SK-N-SH (cell line): ENCODE data around the gene ZCCHC2. TPM values are rescaled to one million over a fixed set of nuclear protein-coding genes. Genes with fewer than 3 reads are reported as not detected.

ENCODE experiments used
- CTCF ChIA-PET: fragments of 300-600, 350-600 bp; formaldehyde crosslinking; extraction: SDS; loops from one replicate; lab custom pipeline; 2021; lab: Yijun Ruan, JAX
- POLR2A ChIA-PET: fragments of 350-600 bp; sonication (Branson Sonifier 250); formaldehyde crosslinking; extraction: SDS; loops from one replicate; lab custom pipeline; 2020; ENCODE audit warnings: antibody characterized with exemption, inconsistent platforms; lab: Yijun Ruan, JAX
- DNase-seq: peaks from one replicate; pipeline ENCODE4 v3.0.0; 2012
- H2AFZ ChIP-seq: fragments of 200-600 bp; sonication (generic); 2 replicates; pipeline ENCODE4 v1.8.1; 2016; ENCODE audit warnings: antibody characterized with exemption, mild to moderate bottlenecking, low read depth
- H3F3A ChIP-seq: fragments of 200-600 bp; sonication (generic); replicated peaks from 2 replicates; pipeline ENCODE3; 2016; ENCODE audit warnings: antibody characterized with exemption, mild to moderate bottlenecking; ENCODE audit not compliant: insufficient read depth
- H3K27ac ChIP-seq, 2 experiments: fragments of 200-500 bp in 1 of 2; fragments of 200-600 bp in 1 of 2; sonication (Bioruptor generic) in 1 of 2; sonication (generic), shearing (Covaris generic) in 1 of 2; 2 replicates each; pipeline versions ENCODE4 v1.5.1 to v1.6.1; 2014 to 2016; ENCODE audit warnings: low read depth in 2 of 2, inconsistent platforms in 1 of 2, low read length in 1 of 2, mild to moderate bottlenecking in 1 of 2, mixed read lengths in 1 of 2
- H3K27me3 ChIP-seq: fragments of 200-600 bp; sonication (generic), shearing (Covaris generic); 2 replicates; pipeline ENCODE4 v1.6.1; 2016; ENCODE audit warnings: mixed run types; ENCODE audit not compliant: insufficient read depth
- H3K36me3 ChIP-seq, 2 experiments: fragments of 200-500 bp in 1 of 2; fragments of 200-600 bp in 1 of 2; sonication (Bioruptor generic) in 1 of 2; sonication (generic) in 1 of 2; replicated peaks in 1 of 2; 2 replicates each; pipeline versions ENCODE3 to v1.5.1; 2014 to 2016; ENCODE audit warnings: low read length in 1 of 2, mild to moderate bottlenecking in 1 of 2; ENCODE audit not compliant: insufficient read depth in 2 of 2, control insufficient read depth in 1 of 2
- H3K4me1 ChIP-seq, 2 experiments: fragments of 200-500 bp in 1 of 2; fragments of 200-600 bp in 1 of 2; sonication (Bioruptor generic) in 1 of 2; sonication (generic), shearing (Covaris generic) in 1 of 2; 2 replicates each; pipeline versions ENCODE4 v1.5.1 to v1.6.1; 2014 to 2016; ENCODE audit warnings: low read depth in 1 of 2, low read length in 1 of 2, mixed run types in 1 of 2; ENCODE audit not compliant: insufficient read depth in 2 of 2, control insufficient read depth in 1 of 2
- H3K4me2 ChIP-seq: fragments of 200-600 bp; sonication (generic), shearing (Covaris generic); 2 replicates; pipeline ENCODE4 v1.6.1; 2017; ENCODE audit warnings: mixed run types
- H3K4me3 ChIP-seq, 2 experiments: fragments of 200-500 bp in 1 of 2; fragments of 200-600 bp in 1 of 2; sonication (Bioruptor generic) in 1 of 2; sonication (generic), shearing (Covaris generic) in 1 of 2; 2 replicates each; pipeline versions ENCODE4 v1.5.1 to v1.8.1; 2014 to 2016; ENCODE audit warnings: low read depth in 2 of 2, inconsistent platforms in 1 of 2, low read length in 1 of 2, mild to moderate bottlenecking in 1 of 2, mixed read lengths in 1 of 2, moderate library complexity in 1 of 2
- H3K79me2 ChIP-seq: fragments of 200-600 bp; sonication (generic); 2 replicates; pipeline ENCODE4 v1.8.1; 2017; ENCODE audit warnings: mild to moderate bottlenecking; ENCODE audit not compliant: insufficient read depth
- H3K9ac ChIP-seq: fragments of 200-600 bp; sonication (generic); 2 replicates; pipeline ENCODE4 v1.6.1; 2017; ENCODE audit warnings: mixed run types
- H3K9me2 ChIP-seq: fragments of 200-600 bp; sonication (generic); 2 replicates; pipeline ENCODE4 v1.6.1; 2017; ENCODE audit warnings: mixed run types
- H3K9me3 ChIP-seq: fragments of 200-600 bp; sonication (generic); 2 replicates; pipeline ENCODE4 v1.6.1; 2017; ENCODE audit warnings: mixed run types, mild to moderate bottlenecking, moderate library complexity
- H4K20me1 ChIP-seq: fragments of 200-600 bp; sonication (generic); 2 replicates; pipeline ENCODE4 v1.6.1; 2017; ENCODE audit warnings: mild to moderate bottlenecking, mixed run types; ENCODE audit not compliant: insufficient read depth
- ELF1 ChIP-seq: IDR thresholded peaks from 2 replicates; pipeline ENCODE4 v1.4.0; 2012
- EP300 ChIP-seq, 2 experiments: IDR thresholded peaks; 2 replicates each; pipeline versions ENCODE4 v1.4.0 to v1.6.1; 2012; ENCODE audit warnings: borderline replicate concordance in 1 of 2, low read depth in 1 of 2, low read length in 1 of 2
- EZH2phosphoT487 ChIP-seq: fragments of 200-600 bp; sonication (generic); IDR thresholded peaks from 2 replicates; pipeline ENCODE4 v1.6.1; 2017; ENCODE audit warnings: low read depth, mixed run types, mild to moderate bottlenecking, antibody characterized with exemption, moderate library complexity, borderline replicate concordance
- FOSL2 ChIP-seq: IDR thresholded peaks from 2 replicates; pipeline ENCODE4 v1.4.0; 2012; ENCODE audit warnings: low read depth, mild to moderate bottlenecking, moderate library complexity, borderline replicate concordance
- FOXJ3 ChIP-seq: sonication (generic); formaldehyde crosslinking; IDR thresholded peaks from 2 replicates; pipeline ENCODE4 v1.5.1; 2020; ENCODE audit warnings: mild to moderate bottlenecking, missing genetic modification reagents
- GATA2 ChIP-seq: sonication (generic); formaldehyde crosslinking; IDR thresholded peaks from 2 replicates; pipeline ENCODE4 v1.5.0; 2020; ENCODE audit warnings: mild to moderate bottlenecking, missing genetic modification reagents
- IRF3 ChIP-seq: fragments of 150-350 bp; IDR thresholded peaks from 2 replicates; pipeline ENCODE4 v1.6.1; 2016; ENCODE audit warnings: mild to moderate bottlenecking, low read depth, low read length
- MEF2A ChIP-seq: IDR thresholded peaks from 2 replicates; pipeline ENCODE4 v1.4.0; 2012; ENCODE audit warnings: low read depth, borderline replicate concordance
- POLR2AphosphoS5 ChIP-seq: IDR thresholded peaks from 2 replicates; pipeline ENCODE4 v1.6.1; 2012; ENCODE audit warnings: low read depth, low read length
- REST ChIP-seq: IDR thresholded peaks from 2 replicates; pipeline ENCODE4 v1.6.1; 2012; ENCODE audit warnings: mild to moderate bottlenecking, low read depth, low read length, moderate library complexity
- RXRA ChIP-seq: IDR thresholded peaks from 2 replicates; pipeline ENCODE4 v1.4.0; 2012; ENCODE audit warnings: low read depth, mild to moderate bottlenecking, borderline replicate concordance
- SIN3A ChIP-seq: IDR thresholded peaks from 2 replicates; pipeline ENCODE4 v1.6.1; 2012; ENCODE audit warnings: low read depth, mild to moderate bottlenecking, low read length, moderate library complexity, borderline replicate concordance
- SMC3 ChIP-seq: IDR thresholded peaks from 2 replicates; pipeline ENCODE4 v1.6.1; 2012; ENCODE audit warnings: low read depth, low read length, improper control_type of control experiment
- TAF1 ChIP-seq: IDR thresholded peaks from 2 replicates; pipeline ENCODE4 v1.6.1; 2012; ENCODE audit warnings: low read depth, mild to moderate bottlenecking, low read length, moderate library complexity, borderline replicate concordance
- TCF12 ChIP-seq: IDR thresholded peaks from 2 replicates; pipeline ENCODE4 v1.4.0; 2012
- TEAD4 ChIP-seq: IDR thresholded peaks from 2 replicates; pipeline ENCODE4 v1.4.0; 2012; ENCODE audit warnings: mild to moderate bottlenecking, borderline replicate concordance; ENCODE audit not compliant: insufficient read depth
- ZBTB33 ChIP-seq: IDR thresholded peaks from 2 replicates; pipeline ENCODE4 v1.4.0; 2012; ENCODE audit warnings: low read depth, borderline replicate concordance
- WGBS: methylation state at CpG from one replicate; pipeline ENCODE4 v1.1.6; 2017; ENCODE audit warnings: low lambda C conversion rate; 5-methylcytosine and 5-hydroxymethylcytosine counted together
- polyA plus RNA-seq, 3 experiments: library from polyadenylated mRNA; depleted of rRNA; stranded (reverse); fragments of >200 nt; gene quantifications; 2 replicates each; pipeline ENCODE4 v1.2.3, GENCODE V29; 2012

The ZCCHC2 gene
- polyA plus RNA-seq, 1 of the 3 experiments (the other 2 are of a cell fraction) = 7.3 TPM

- Histone ChIP-seq H3K9me2 (no peaks in the 10 kb centered on the region), H3K9ac (no peak overlapping the region), H3K79me2 (no peaks in the 10 kb centered on the region), H3K27ac (no peak overlapping the region), H3K4me1 (peaks cover 0 to 4% of the 10 kb centered on the region in 2 experiments; a peak in 1 of 4 replicates), H2AFZ (no peak overlapping the region), H3K9me3 (peaks cover 14% of the 10 kb centered on the region; the same call in 1 of the 2 replicates), H3K4me2 (no peak overlapping the region), H3F3A (no peaks in the 10 kb centered on the region), H4K20me1 (no peaks in the 10 kb centered on the region), H3K4me3 (no peak overlapping the region), H3K36me3 (no peaks in the 10 kb centered on the region), H3K27me3 (no peaks in the 10 kb centered on the region)
- ChIA-PET POLR2A (no interaction called here), CTCF (no interaction called here)
- no peak for DNase-seq
- 13% methylated on average over 1 of the region's 1 CpG for WGBS
- no peak for TF ChIP-seq TCF12
- no peak for TF ChIP-seq TEAD4
- TF ChIP-seq SMC3 = no peak
- no peak for TF ChIP-seq RXRA
- TF ChIP-seq EZH2phosphoT487 = no peak
- TF ChIP-seq TAF1 = no peak
- no peak for TF ChIP-seq SIN3A
- no peak for TF ChIP-seq GATA2 (CRISPR knock-in tag)
- no peak for TF ChIP-seq POLR2AphosphoS5
- no peak for TF ChIP-seq MEF2A
- TF ChIP-seq FOSL2 = no peak
- no peak for TF ChIP-seq ZBTB33
- no peak for TF ChIP-seq IRF3
These were observed 10.3 kb upstream of the ZCCHC2 start for GRCh38 chr18:62512532-62512931.

- peaks cover 0 to 4% of the 10 kb centered on the region in 2 experiments; a peak in 1 of 4 replicates for H3K4me1 ChIP-seq
- H3K4me3 ChIP-seq = no peak overlapping the region
- H3K9me3 ChIP-seq = peaks cover 14% of the 10 kb centered on the region; the same call in 1 of the 2 replicates
- H3K4me2 ChIP-seq = no peak overlapping the region
- 36% methylated on average over 2 of the region's 2 CpGs for WGBS
- H3K27ac ChIP-seq = no peak overlapping the region
- no peaks in the 10 kb centered on the region for H3F3A ChIP-seq
- no peak for TF ChIP-seq FOSL2
- no peak for TF ChIP-seq FOXJ3
- TF ChIP-seq EP300 (IDR thresholded peaks at IDR 0.05; ENCODE audit: borderline replicate concordance in 1 of 2, low read depth in 1 of 2, low read length in 1 of 2) = no peak
- TF ChIP-seq SIN3A = no peak
- no peak for TF ChIP-seq REST
- no peak for TF ChIP-seq ELF1
- no peaks in the 10 kb centered on the region for H3K9me2 ChIP-seq
- no peaks in the 10 kb centered on the region for H3K36me3 ChIP-seq
- H2AFZ ChIP-seq = no peak overlapping the region
- no peaks in the 10 kb centered on the region for H4K20me1 ChIP-seq
- POLR2A ChIA-PET = no interaction called here
- no peaks in the 10 kb centered on the region for H3K27me3 ChIP-seq
- CTCF ChIA-PET = no interaction called here
- no peak overlapping the region for H3K9ac ChIP-seq
- no peaks in the 10 kb centered on the region for H3K79me2 ChIP-seq
- DNase-seq = no peak
These were observed 9.8 kb upstream of the ZCCHC2 start for GRCh38 chr18:62512996-62513395.
